22Rv1 (cell line): Measurements from ENCODE around the gene FIZ1.

ENCODE experiments used
- CTCF ChIP-seq: fragments of 450-650 bp; IDR thresholded peaks from 2 replicates; pipeline ENCODE4 v1.5.1; 2017; ENCODE audit warnings: mild to moderate bottlenecking
- ZFX ChIP-seq: fragments of 450-650 bp; IDR thresholded peaks from 2 replicates; pipeline ENCODE4 v1.6.1; 2017; ENCODE audit warnings: antibody characterized with exemption, borderline replicate concordance

- TF ChIP-seq CTCF (no peak), ZFX (no peak)
Measured at GRCh38 chr19:55563261-55563690, 36.0 kb downstream of the FIZ1 start.
